C4-2B (cell line): ENCODE measurements around the gene TCF7L1.

ENCODE experiments used
- CTCF ChIP-seq: fragments of 450-650 bp; conservative IDR thresholded peaks from 2 replicates; pipeline ENCODE4 v1.5.1; 2017; ENCODE audit warnings: mild to moderate bottlenecking
- ZFX ChIP-seq: fragments of 450-650 bp; IDR thresholded peaks from 2 replicates; pipeline ENCODE4 v1.6.1; 2017

GRCh38 chr2:85265304-85265703 lies 132.1 kb downstream of the TCF7L1 start:
- TF ChIP-seq CTCF = no peak
- no peak for TF ChIP-seq ZFX
